Lower lobe of right lung (tissue), 2 donors: ENCODE results near the gene PSMD4. TPM values are rescaled to one million over a fixed set of nuclear protein-coding genes. Genes with fewer than 3 reads are reported as not detected.

Experiments
- ATAC-seq, 2 donors: fragments of 200-7000 bp; cut with Tn5 transposase; one replicate each; pipeline ENCODE4 v1.9.1; 2020 to 2022; ENCODE audit warnings: mild to moderate bottlenecking in 2 of 2, moderate library complexity in 2 of 2
- DNase-seq: peaks from one replicate; pipeline ENCODE4 v3.0.0-alpha.2; 2020
- H3K27ac ChIP-seq: fragments of 200-600 bp; one replicate; pipeline ENCODE4 v1.8.0; 2022
- H3K27me3 ChIP-seq: fragments of 200-600 bp; one replicate; pipeline ENCODE4 v1.8.0; 2022; ENCODE audit warnings: low read depth
- H3K36me3 ChIP-seq: fragments of 200-600 bp; one replicate; pipeline ENCODE4 v1.8.0; 2022; ENCODE audit warnings: mild to moderate bottlenecking
- H3K4me1 ChIP-seq: fragments of 200-600 bp; one replicate; pipeline ENCODE4 v1.8.0; 2022
- H3K4me3 ChIP-seq: fragments of 200-600 bp; one replicate; pipeline ENCODE4 v1.8.0; 2022; ENCODE audit warnings: mild to moderate bottlenecking
- H3K9me3 ChIP-seq: fragments of 200-600 bp; one replicate; pipeline ENCODE4 v1.8.0; 2022
- CTCF ChIP-seq: fragments of 200-600 bp; IDR thresholded peaks from one replicate; pipeline ENCODE4 v1.8.0; 2022; ENCODE audit warnings: antibody characterized with exemption, mild to moderate bottlenecking
- intact Hi-C: fragments of 100-400 bp; cut with DNase I; formaldehyde crosslinking; loops from one replicate; pipeline ENCODE4 v1.11.0; 2022
- total RNA-seq: library from RNA; stranded (reverse); fragmentation: NEBNext Ultra II Directional; extraction: Animal tissue kit (Norgen Biotek cat#: 25700); gene quantifications from one replicate; pipeline ENCODE4 v1.2.1, GENCODE V29; 2021
- donor health status: DM: no; HTN: yes; CAD: no; lungs with severe emphysema.

PSMD4 gene
- total RNA-seq, 1 donor from 2014 or later = 106 TPM

- Histone ChIP-seq H3K4me1 (peaks cover 19% of the 10 kb centered on the region), H3K36me3 (peaks cover 31% of the 10 kb centered on the region), H3K27ac (peak overlapping the region; percentile 97), H3K27me3 (no peaks in the 10 kb centered on the region), H3K4me3 (peak overlapping the region; percentile 89), H3K9me3 (no peaks in the 10 kb centered on the region)
- intact Hi-C loops = no loop called here
- DNase-seq (peak; percentile 70), ATAC-seq (peak; percentile 0 to 1)
- TF ChIP-seq CTCF = no peak
Measured at GRCh38 chr1:151282883-151283725, 28.6 kb downstream of the PSMD4 start.

GRCh38 chr1:151284013-151284577 lies 29.6 kb downstream of the PSMD4 start:
- peak overlapping the region; percentile 97 for H3K27ac ChIP-seq

GRCh38 chr1:151286619-151287340 lies 32.2 kb downstream of the PSMD4 start:
- no peaks in the 10 kb centered on the region for H3K9me3 ChIP-seq
- no peaks in the 10 kb centered on the region for H3K27me3 ChIP-seq
- DNase-seq (no peak), ATAC-seq (no peak)
- no peak overlapping the region for H3K4me3 ChIP-seq
- intact Hi-C loops = no loop called here
- peaks cover 15% of the 10 kb centered on the region for H3K4me1 ChIP-seq
- H3K36me3 ChIP-seq = peaks cover 67% of the 10 kb centered on the region
- H3K27ac ChIP-seq = no peak overlapping the region
- no peak for TF ChIP-seq CTCF

More at GRCh38 chr1:151284013-151284577, 29.6 kb downstream of the PSMD4 start:
- no peaks in the 10 kb centered on the region for H3K9me3 ChIP-seq
- no peaks in the 10 kb centered on the region for H3K27me3 ChIP-seq
- H3K36me3 ChIP-seq = peaks cover 41% of the 10 kb centered on the region
- intact Hi-C loops = no loop called here
- H3K4me3 ChIP-seq = peak overlapping the region; percentile 89
- DNase-seq = no peak
- TF ChIP-seq CTCF = no peak
- H3K4me1 ChIP-seq = peaks cover 19% of the 10 kb centered on the region
- ATAC-seq = no peak

GRCh38 chr1:151287341-151287699 lies 32.8 kb downstream of the PSMD4 start:
- ATAC-seq = no peak
- H3K9me3 ChIP-seq = no peaks in the 10 kb centered on the region
- H3K27ac ChIP-seq = no peak overlapping the region
- DNase-seq = no peak
- intact Hi-C loops = no loop called here
- H3K27me3 ChIP-seq = no peaks in the 10 kb centered on the region
- H3K4me3 ChIP-seq = no peak overlapping the region
- peaks cover 73% of the 10 kb centered on the region for H3K36me3 ChIP-seq
- H3K4me1 ChIP-seq = peaks cover 15% of the 10 kb centered on the region
- TF ChIP-seq CTCF = no peak

- peaks cover 79% of the 10 kb centered on the region for H3K36me3 ChIP-seq
- no peak for TF ChIP-seq CTCF
- no peaks in the 10 kb centered on the region for H3K27me3 ChIP-seq
- H3K4me3 ChIP-seq = no peak overlapping the region
- no peaks in the 10 kb centered on the region for H3K9me3 ChIP-seq
- intact Hi-C loops = no loop called here
- ATAC-seq (no peak), DNase-seq (no peak)
- peaks cover 15% of the 10 kb centered on the region for H3K4me1 ChIP-seq
- no peak overlapping the region for H3K27ac ChIP-seq
Measured at GRCh38 chr1:151287767-151288500, 33.4 kb downstream of the PSMD4 start.
